H1 (cell line): ENCODE results near the gene CREB3L1. TPM values are rescaled to one million over a fixed set of nuclear protein-coding genes. Genes with fewer than 3 reads are reported as not detected.

ENCODE experiments used
- CTCF ChIA-PET: fragments of 300-600 bp; sonication (Branson Sonifier 250); formaldehyde crosslinking; loops from one replicate; lab custom pipeline; 2021; ENCODE audit not compliant: partially characterized antibody; lab: Charles Lee
- POLR2A ChIA-PET: fragments of 300-600 bp; sonication (Branson Sonifier 250); formaldehyde crosslinking; loops from one replicate; lab custom pipeline; 2021; ENCODE audit warnings: inconsistent platforms; ENCODE audit not compliant: partially characterized antibody; lab: Charles Lee
- DNase-seq, 2 experiments: peaks; one replicate each; pipeline versions ENCODE4 v3.0.0 to v3.0.0-alpha.2; 2010 to 2022; ENCODE audit warnings: low spot score in 2 of 2, low read depth in 1 of 2, mixed read lengths in 1 of 2
- FAIRE-seq: peaks from 2 replicates; lab custom pipeline; 2011; peaks lifted over from hg19 to GRCh38; lab: Jason Lieb, UNC
- H2AFZ ChIP-seq: 2 replicates; pipeline ENCODE4 v1.8.1; 2012; ENCODE audit warnings: low read length, inconsistent platforms
- H2AK5ac ChIP-seq: 2 replicates; pipeline ENCODE4 v1.6.1; 2013; ENCODE audit warnings: low read depth, low read length
- H2BK120ac ChIP-seq: replicated peaks from 2 replicates; pipeline ENCODE3; 2013; ENCODE audit warnings: low read depth, low read length, inconsistent platforms
- H2BK12ac ChIP-seq: 2 replicates; pipeline ENCODE4 v1.6.1; 2013; ENCODE audit warnings: low read depth, low read length
- H2BK15ac ChIP-seq: 2 replicates; pipeline ENCODE4 v1.6.1; 2013; ENCODE audit warnings: low read length
- H2BK20ac ChIP-seq: 2 replicates; pipeline ENCODE4 v1.6.1; 2013; ENCODE audit warnings: low read length
- H2BK5ac ChIP-seq: 2 replicates; pipeline ENCODE4 v1.6.1; 2013; ENCODE audit warnings: low read depth, low read length
- H3K14ac ChIP-seq: 2 replicates; pipeline ENCODE4 v1.6.1; 2013; ENCODE audit warnings: inconsistent platforms; ENCODE audit not compliant: insufficient read length
- H3K18ac ChIP-seq: 2 replicates; pipeline ENCODE4 v1.6.1; 2013; ENCODE audit warnings: low read length; ENCODE audit errors: extremely low read depth
- H3K23ac ChIP-seq: 2 replicates; pipeline ENCODE4 v1.6.1; 2013; ENCODE audit warnings: inconsistent platforms; ENCODE audit not compliant: insufficient read length
- H3K23me2 ChIP-seq: 2 replicates; pipeline ENCODE4 v1.6.1; 2013; ENCODE audit warnings: low read depth, low read length
- H3K27ac ChIP-seq: 2 replicates; pipeline ENCODE4 v1.6.1; 2011; ENCODE audit warnings: low read depth, low read length, inconsistent platforms
- H3K27me3 ChIP-seq, 4 experiments: replicated peaks in 1 of 4; 1 replicate in 1 of 4; 2 replicates in 3 of 4; pipeline versions ENCODE4 v1.6.1 to v1.8.1; 2011 to 2013; ENCODE audit warnings: low read length in 3 of 4, mild to moderate bottlenecking in 3 of 4, inconsistent platforms in 2 of 4, mixed read lengths in 2 of 4, moderate library complexity in 1 of 4; ENCODE audit not compliant: control insufficient read depth in 3 of 4, insufficient read depth in 3 of 4; ENCODE audit errors: extremely low read depth in 1 of 4
- H3K36me3 ChIP-seq, 4 experiments: 2 replicates each; pipeline versions ENCODE4 v1.6.1 to v1.8.1; 2011 to 2013; ENCODE audit warnings: mild to moderate bottlenecking in 4 of 4, low read length in 3 of 4, moderate library complexity in 2 of 4, control low read depth in 1 of 4, inconsistent platforms in 1 of 4; ENCODE audit not compliant: insufficient read depth in 4 of 4, control insufficient read depth in 2 of 4
- H3K4ac ChIP-seq: replicated peaks from 2 replicates; pipeline ENCODE3; 2013; ENCODE audit warnings: low read length, low read depth, mixed read lengths, inconsistent platforms; ENCODE audit not compliant: insufficient read length
- H3K4me1 ChIP-seq, 4 experiments: replicated peaks in 1 of 4; 1 replicate in 1 of 4; 2 replicates in 3 of 4; pipeline versions ENCODE4 v1.6.1 to v1.8.1; 2011 to 2013; ENCODE audit warnings: low read length in 3 of 4, inconsistent platforms in 2 of 4, mixed read lengths in 1 of 4; ENCODE audit not compliant: insufficient read depth in 4 of 4, control insufficient read depth in 3 of 4
- H3K4me2 ChIP-seq, 2 experiments: 2 replicates each; pipeline versions ENCODE4 v1.6.1 to v1.8.1; 2011 to 2013; ENCODE audit warnings: low read depth in 2 of 2, low read length in 2 of 2, control low read depth in 1 of 2, inconsistent platforms in 1 of 2, mild to moderate bottlenecking in 1 of 2; ENCODE audit not compliant: insufficient read depth in 1 of 2
- H3K4me3 ChIP-seq, 4 experiments: fragments of 200-600, 300-600 bp in 1 of 4; sonication (generic), shearing (Covaris generic), sonication (Bioruptor Twin) in 1 of 4; 2 replicates each; pipeline versions ENCODE4 v1.5.1 to v1.8.1; 2011 to 2016; ENCODE audit warnings: low read length in 4 of 4, low read depth in 3 of 4, control low read depth in 2 of 4, inconsistent platforms in 2 of 4, mild to moderate bottlenecking in 2 of 4, mixed read lengths in 1 of 4, moderate library complexity in 1 of 4; ENCODE audit not compliant: insufficient read depth in 2 of 4; ENCODE audit errors: extremely low read depth in 1 of 4
- H3K56ac ChIP-seq: replicated peaks from 2 replicates; pipeline ENCODE3; 2013; ENCODE audit warnings: low read depth, mild to moderate bottlenecking, mixed read lengths, low read length, inconsistent platforms; ENCODE audit not compliant: insufficient read length
- H3K79me1 ChIP-seq: 2 replicates; pipeline ENCODE4 v1.6.1; 2013; ENCODE audit warnings: low read depth, low read length, control low read depth
- H3K79me2 ChIP-seq, 2 experiments: 2 replicates each; pipeline versions ENCODE4 v1.6.1 to v1.8.1; 2012 to 2013; ENCODE audit warnings: low read length in 2 of 2, mild to moderate bottlenecking in 2 of 2, inconsistent platforms in 1 of 2; ENCODE audit not compliant: insufficient read depth in 2 of 2, control insufficient read depth in 1 of 2
- H3K9ac ChIP-seq, 4 experiments: replicated peaks in 1 of 4; 1 replicate in 1 of 4; 2 replicates in 3 of 4; pipeline versions ENCODE4 v1.6.1 to v1.8.1; 2011 to 2013; ENCODE audit warnings: low read depth in 3 of 4, low read length in 3 of 4, control low read depth in 2 of 4, mild to moderate bottlenecking in 2 of 4, moderate library complexity in 2 of 4, inconsistent platforms in 1 of 4; ENCODE audit errors: extremely low read depth in 1 of 4
- H3K9me3 ChIP-seq, 2 experiments: 2 replicates each; pipeline versions ENCODE4 v1.6.1 to v1.8.1; 2012 to 2013; ENCODE audit warnings: mild to moderate bottlenecking in 2 of 2, moderate library complexity in 2 of 2, control low read depth in 1 of 2, inconsistent platforms in 1 of 2, low read depth in 1 of 2, low read length in 1 of 2, mixed read lengths in 1 of 2; ENCODE audit not compliant: insufficient read depth in 2 of 2
- H4K20me1 ChIP-seq, 2 experiments: replicated peaks in 1 of 2; 2 replicates each; pipeline versions ENCODE3 to v1.8.1; 2011 to 2013; ENCODE audit warnings: inconsistent platforms in 2 of 2, low read length in 2 of 2, mild to moderate bottlenecking in 1 of 2; ENCODE audit not compliant: insufficient read depth in 2 of 2, control insufficient read depth in 1 of 2
- H4K5ac ChIP-seq: 2 replicates; pipeline ENCODE4 v1.6.1; 2013; ENCODE audit warnings: low read length, low read depth, mixed read lengths, inconsistent platforms; ENCODE audit not compliant: insufficient read length
- H4K8ac ChIP-seq: 2 replicates; pipeline ENCODE4 v1.8.0; 2013; ENCODE audit warnings: mild to moderate bottlenecking, moderate library complexity, low read length, inconsistent platforms; ENCODE audit not compliant: insufficient read depth; ENCODE audit errors: extremely low read depth
- H4K91ac ChIP-seq: replicated peaks from 2 replicates; pipeline ENCODE3; 2013; ENCODE audit warnings: low read length, mixed read lengths, inconsistent platforms; ENCODE audit not compliant: insufficient read length
- BRCA1 ChIP-seq: IDR thresholded peaks from 2 replicates; pipeline ENCODE4 v1.6.1; 2012; ENCODE audit warnings: low read depth, low read length, improper control_type of control experiment
- CTBP2 ChIP-seq: IDR thresholded peaks from 2 replicates; pipeline ENCODE4 v1.7.0; 2011; ENCODE audit warnings: borderline replicate concordance, mild to moderate bottlenecking, moderate library complexity, mixed read lengths, low read length; ENCODE audit not compliant: insufficient read depth, insufficient read length
- GTF2F1 ChIP-seq: IDR thresholded peaks from 2 replicates; pipeline ENCODE4 v1.6.1; 2012; ENCODE audit warnings: low read depth, low read length, improper control_type of control experiment, borderline replicate concordance
- JUN ChIP-seq: IDR thresholded peaks from 2 replicates; pipeline ENCODE4 v1.6.1; 2011; ENCODE audit warnings: low read depth, mild to moderate bottlenecking, improper control_type of control experiment, low read length
- KDM4A ChIP-seq: IDR thresholded peaks from one replicate; pipeline ENCODE4 v1.7.1; 2012; ENCODE audit warnings: low read depth, mild to moderate bottlenecking, moderate library complexity, low read length, inconsistent platforms; ENCODE audit not compliant: severe bottlenecking
- POLR2AphosphoS5 ChIP-seq: IDR thresholded peaks from 2 replicates; pipeline ENCODE4 v1.6.1; 2011; ENCODE audit warnings: low read depth, low read length
- POU5F1 ChIP-seq: IDR thresholded peaks from 2 replicates; pipeline ENCODE4 v1.6.1; 2011; ENCODE audit warnings: low read depth, mild to moderate bottlenecking, low read length, moderate library complexity
- SIRT6 ChIP-seq: IDR thresholded peaks from one replicate; pipeline ENCODE4 v1.7.1; 2012; ENCODE audit warnings: low read length, inconsistent platforms
- SUZ12 ChIP-seq: fragments of 200-600 bp; sonication (generic); IDR thresholded peaks from 2 replicates; pipeline ENCODE4 v1.6.1; 2012; ENCODE audit warnings: mild to moderate bottlenecking, inconsistent platforms, low read length, moderate library complexity, mixed read lengths
- TAF1 ChIP-seq: IDR thresholded peaks from 2 replicates; pipeline ENCODE4 v1.6.1; 2011; ENCODE audit warnings: mild to moderate bottlenecking, low read depth, low read length
- TBP ChIP-seq: IDR thresholded peaks from 2 replicates; pipeline ENCODE4 v1.6.1; 2011; ENCODE audit warnings: low read depth, low read length, improper control_type of control experiment
- TCF12 ChIP-seq: IDR thresholded peaks from 2 replicates; pipeline ENCODE4 v1.6.1; 2011; ENCODE audit warnings: low read depth, mild to moderate bottlenecking, low read length
- YY1 ChIP-seq: IDR thresholded peaks from 2 replicates; pipeline ENCODE4 v1.6.1; 2011; ENCODE audit warnings: low read depth, mild to moderate bottlenecking, low read length
- WGBS, 2 experiments: shearing (Covaris generic) in 1 of 2; methylation state at CpG; one replicate each; pipeline versions ENCODE4 v1.1.6 to v1.1.7; 2013 to 2015; ENCODE audit warnings: low lambda C conversion rate in 2 of 2, mixed read lengths in 2 of 2, inconsistent platforms in 1 of 2, low coverage in 1 of 2, missing lambda C conversion rate in 1 of 2; ENCODE audit not compliant: insufficient replicate concordance in 2 of 2, insufficient coverage in 1 of 2, insufficient read length in 1 of 2; ENCODE audit errors: extremely low coverage in 1 of 2, missing lambda C conversion rate in 1 of 2; 5-methylcytosine and 5-hydroxymethylcytosine counted together
- polyA plus RNA-seq, 7 experiments: library from polyadenylated mRNA; depleted of rRNA in 3 of 7; stranded (reverse) in 5 of 7; unstranded in 2 of 7; fragments of >200 nt in 5 of 7; fragments of 200-250 nt in 2 of 7; gene quantifications; 1 replicate in 5 of 7; 2 replicates in 1 of 7; 4 replicates in 1 of 7; pipeline versions ENCODE4 v1.2.1 to v1.2.3, GENCODE V29; 2011 to 2013; ENCODE audit warnings: missing spikeins in 2 of 7, mixed read lengths in 2 of 7
- total RNA-seq: library from RNA; stranded (reverse); fragmentation: NEBNext Ultra II Directional; extraction: Animal tissue kit (Norgen Biotek cat#: 25700); gene quantifications from 2 replicates; pipeline ENCODE4 v1.2.1, GENCODE V29; 2021
- TF ChIP-seq, protein P1 (sequence below): IDR thresholded peaks from 2 replicates; pipeline ENCODE4 v1.6.1; 2011; ENCODE audit warnings: low read depth, mild to moderate bottlenecking, low read length; ENCODE audit not compliant: insufficient read depth

Gene CREB3L1
- total and polyA plus RNA-seq, 2 of the 8 experiments (the other 6 are each of a cell fraction or from before 2014, with no cell fraction given) = 4.1 to 12.7 TPM

DNA sequence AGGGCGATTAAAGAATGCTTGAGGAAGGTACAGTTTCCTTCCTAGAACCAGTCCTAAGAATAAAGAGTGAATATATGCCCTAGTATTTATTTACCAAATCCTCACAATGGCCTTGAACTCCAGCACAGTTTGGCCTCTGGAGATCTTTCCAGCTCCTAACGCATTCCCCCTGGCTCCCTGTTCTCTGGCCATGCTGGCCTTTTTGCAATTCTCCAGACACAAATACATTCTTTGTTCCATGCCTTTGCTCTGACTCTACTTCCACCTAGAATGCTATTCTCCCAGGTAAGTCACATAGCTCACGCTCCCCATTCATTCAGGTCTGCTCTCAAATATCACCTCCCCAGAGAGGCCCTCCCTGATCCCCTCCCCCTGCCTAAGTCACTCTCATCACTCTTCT lies 66.1 kb downstream of the CREB3L1 start:
- Histone ChIP-seq H3K27ac (no peak overlapping the region), H4K5ac (no peak overlapping the region), H2BK20ac (peak overlapping the region; percentile 52; the same call in 1 of the 2 replicates), H3K14ac (no peak overlapping the region), H2BK12ac (peak overlapping the region; percentile 98; the same call in 1 of the 2 replicates), H3K4ac (peak overlapping the region; percentile 1), H4K20me1 (peaks cover 4 to 9% of the 10 kb centered on the region in 2 experiments), H4K91ac (peak overlapping the region; percentile 12), H2AFZ (no peak overlapping the region), H2AK5ac (peak overlapping the region; percentile 16; the same call in 1 of the 2 replicates), H3K9ac (no peak overlapping the region), H2BK120ac (peak overlapping the region; percentile 25), H3K56ac (no peak overlapping the region), H3K79me2 (peaks cover 0 to 9% of the 10 kb centered on the region in 2 experiments; a peak in 2 of 4 replicates), H3K18ac (no peak overlapping the region; the same call in 1 of the 2 replicates), H3K4me1 (peaks cover 36 to 59% (median 47%) of the 10 kb centered on the region in 4 experiments), H2BK15ac (no peak overlapping the region), H2BK5ac (peak overlapping the region; percentile 94; the same call in 1 of the 2 replicates), H3K4me2 (0 out of 4 replicates have a peak overlapping the region, but pooled peaks of 1 of the 2 experiments have one; percentile 3), H3K27me3 (peaks cover 0 to 7% (median 4%) of the 10 kb centered on the region in 4 experiments; a peak in 1 of 7 replicates), H3K23me2 (peaks cover 13% of the 10 kb centered on the region), H4K8ac (no peak overlapping the region), H3K36me3 (no peaks in the 10 kb centered on the region), H3K4me3 (no peak overlapping the region), H3K23ac (no peak overlapping the region), H3K9me3 (no peaks in the 10 kb centered on the region), H3K79me1 (peaks cover 10% of the 10 kb centered on the region)
- WGBS, 2 experiments = 38% methylated on average over 3 of the region's 3 CpGs; no CpG with 5 or more reads in 1 of the 2 experiments
- FAIRE-seq (no peak), DNase-seq (no peak)
- ChIA-PET POLR2A (interaction anchor here (1.1 to 2.2 kb wide), 5 partner anchors 9 to 417 kb away, joined by 3 to 6 read pairs (median 3); no protein-coding TSS in a partner anchor), CTCF (interaction anchor here (1.0 to 44.5 kb wide), 14 partner anchors 1 to 209 kb away, joined by 3 to 1004 read pairs (median 6); partner anchors contain the start of genes DGKZ and MDK)
- TF ChIP-seq, protein P1, sequence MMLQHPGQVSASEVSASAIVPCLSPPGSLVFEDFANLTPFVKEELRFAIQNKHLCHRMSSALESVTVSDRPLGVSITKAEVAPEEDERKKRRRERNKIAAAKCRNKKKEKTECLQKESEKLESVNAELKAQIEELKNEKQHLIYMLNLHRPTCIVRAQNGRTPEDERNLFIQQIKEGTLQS = no peak
- no peak for TF ChIP-seq TCF12
- no peak for TF ChIP-seq JUN
- no peak for TF ChIP-seq GTF2F1
- no peak for TF ChIP-seq POLR2AphosphoS5
- no peak for TF ChIP-seq TAF1
- no peak for TF ChIP-seq YY1
- no peak for TF ChIP-seq BRCA1
- TF ChIP-seq TBP = no peak
- TF ChIP-seq KDM4A = no peak
- TF ChIP-seq POU5F1 = no peak
- no peak for TF ChIP-seq CTBP2
- TF ChIP-seq SIRT6 = no peak
- no peak for TF ChIP-seq SUZ12
